DOHH2 (cell line): ENCODE data around the gene ECEL1.

Experiments
- CTCF ChIP-seq: fragments of 200-600 bp; sonication (generic); IDR thresholded peaks from one replicate; pipeline ENCODE4 v1.5.1; 2014; ENCODE audit warnings: antibody characterized with exemption, mild to moderate bottlenecking, low read depth, low read length; ENCODE audit not compliant: poor library complexity, severe bottlenecking
- EZH2phosphoT487 ChIP-seq: fragments of 200-600 bp; sonication (generic); IDR thresholded peaks from 2 replicates; pipeline ENCODE4 v1.6.1; 2017; ENCODE audit warnings: borderline replicate concordance, mild to moderate bottlenecking, antibody characterized with exemption, low read length, moderate library complexity, mixed read lengths

GRCh38 chr2:232502911-232503808, 15.5 kb upstream of the ECEL1 start:
- TF ChIP-seq CTCF (no peak), EZH2phosphoT487 (0 out of 2 replicates have a peak, but pooled peaks have one; percentile 14)
